Prostate gland (tissue), 2 donors: ENCODE results near the gene FAM131A.

Source experiments
- CTCF ChIP-seq, 4 experiments: fragments of 200-600 bp in 2 of 4; fragments of 450-650 bp in 2 of 4; sonication (generic) in 2 of 4; IDR thresholded peaks; 1 replicate in 3 of 4; 2 replicates in 1 of 4; pipeline ENCODE4 v1.5.1; 2016 to 2019; ENCODE audit warnings: antibody characterized with exemption in 4 of 4, mild to moderate bottlenecking in 2 of 4, moderate library complexity in 2 of 4
- POLR2A ChIP-seq: fragments of 450-650 bp; IDR thresholded peaks from one replicate; pipeline ENCODE4 v1.6.1; 2016; ENCODE audit warnings: antibody characterized with exemption, mild to moderate bottlenecking

DNA sequence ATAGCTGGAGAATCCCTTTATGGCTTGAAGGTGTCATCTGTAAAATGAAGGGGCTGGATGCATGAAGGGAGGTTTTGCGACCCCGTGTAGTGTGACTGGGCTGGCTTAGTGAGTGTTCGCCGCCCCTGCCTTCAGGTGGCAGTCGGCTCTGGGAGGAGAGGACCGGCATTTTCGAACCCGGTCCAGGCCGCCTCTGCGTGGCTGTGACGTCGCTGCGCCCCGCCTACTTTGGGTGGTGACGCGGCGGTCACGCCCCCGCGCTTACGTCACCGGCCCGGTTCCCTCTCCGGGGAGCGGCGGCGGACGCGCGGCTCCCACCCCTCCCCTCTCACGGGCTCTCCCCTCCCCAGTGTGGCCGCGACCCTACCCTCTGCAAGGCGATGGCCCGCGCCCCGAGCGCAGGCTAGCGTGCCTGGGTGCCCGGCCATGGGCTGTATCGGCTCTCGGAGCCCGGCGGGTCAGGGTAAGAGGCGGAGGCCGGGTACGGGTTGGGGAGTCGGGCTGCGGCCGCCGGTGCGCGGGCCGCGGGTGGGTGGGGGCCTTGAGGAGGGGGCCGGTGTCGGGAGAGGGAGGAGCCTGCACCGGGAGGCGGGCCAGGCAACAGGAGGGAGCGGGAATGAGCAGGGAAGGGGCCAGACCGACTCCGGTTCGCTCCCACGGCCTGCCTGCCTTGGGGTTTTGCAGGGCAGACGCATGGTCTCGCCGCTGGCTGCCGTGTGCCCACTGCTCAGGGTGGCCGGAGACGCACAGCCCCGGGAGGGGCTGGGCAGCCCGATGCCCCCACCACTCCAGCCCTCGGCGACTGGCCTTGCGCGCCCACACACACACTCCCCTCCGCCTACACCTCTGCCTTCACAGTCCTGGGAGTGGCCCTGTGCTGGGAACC lies 1.5 kb upstream of the FAM131A start:
- TF ChIP-seq POLR2A (peak; percentile 89), CTCF (IDR thresholded peaks at IDR 0.05) (no peak)
